Omental fat pad (tissue), 4 donors: ENCODE data around the gene CATSPER1. TPM values are rescaled to one million over a fixed set of nuclear protein-coding genes. Genes with fewer than 3 reads are reported as not detected.
A peak's percentile ranks its signal among the peaks of the same experiment; 100 is the strongest.

Experiments
- ATAC-seq: fragments of 150-250 bp; one replicate; pipeline ENCODE4 v1.9.1; 2016; ENCODE audit warnings: mild to moderate bottlenecking, moderate library complexity; ENCODE audit not compliant: low FRiP score
- DNase-seq: peaks from one replicate; pipeline ENCODE4 v3.0.0-alpha.2; 2019; ENCODE audit warnings: low spot score
- total RNA-seq, 4 donors: library from RNA; depleted of rRNA; stranded (reverse); fragments of >200 nt; gene quantifications; one replicate each; pipeline ENCODE4 v1.1.0, GENCODE V29; 2016
- TF ChIP-seq, protein P1 (sequence below), 3 donors: fragments of 450-650 bp; IDR thresholded peaks; one replicate each; pipeline ENCODE4 v1.5.1; 2016 to 2017; ENCODE audit warnings: antibody characterized with exemption in 3 of 3, mild to moderate bottlenecking in 3 of 3, moderate library complexity in 2 of 3

The CATSPER1 gene
- total RNA-seq, 4 donors from 2014 or later = 0.24 to 0.69 TPM; not detected in 2

- DNase-seq (peak; percentile 79), ATAC-seq (peak; percentile 93)
- TF ChIP-seq, protein P1, sequence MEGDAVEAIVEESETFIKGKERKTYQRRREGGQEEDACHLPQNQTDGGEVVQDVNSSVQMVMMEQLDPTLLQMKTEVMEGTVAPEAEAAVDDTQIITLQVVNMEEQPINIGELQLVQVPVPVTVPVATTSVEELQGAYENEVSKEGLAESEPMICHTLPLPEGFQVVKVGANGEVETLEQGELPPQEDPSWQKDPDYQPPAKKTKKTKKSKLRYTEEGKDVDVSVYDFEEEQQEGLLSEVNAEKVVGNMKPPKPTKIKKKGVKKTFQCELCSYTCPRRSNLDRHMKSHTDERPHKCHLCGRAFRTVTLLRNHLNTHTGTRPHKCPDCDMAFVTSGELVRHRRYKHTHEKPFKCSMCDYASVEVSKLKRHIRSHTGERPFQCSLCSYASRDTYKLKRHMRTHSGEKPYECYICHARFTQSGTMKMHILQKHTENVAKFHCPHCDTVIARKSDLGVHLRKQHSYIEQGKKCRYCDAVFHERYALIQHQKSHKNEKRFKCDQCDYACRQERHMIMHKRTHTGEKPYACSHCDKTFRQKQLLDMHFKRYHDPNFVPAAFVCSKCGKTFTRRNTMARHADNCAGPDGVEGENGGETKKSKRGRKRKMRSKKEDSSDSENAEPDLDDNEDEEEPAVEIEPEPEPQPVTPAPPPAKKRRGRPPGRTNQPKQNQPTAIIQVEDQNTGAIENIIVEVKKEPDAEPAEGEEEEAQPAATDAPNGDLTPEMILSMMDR (IDR thresholded peaks at IDR 0.05) = no peak
These were observed 24.2 kb downstream of the CATSPER1 start, which contains the start of the genes BANF1 and EIF1AD for GRCh38 chr11:66001942-66002647. TSS of gene BANF1 (plus strand) at chr11:66002503. CDS start at chr11:66003251, 748 bp downstream. TSS of gene EIF1AD (minus strand) at chr11:66002157. CDS start at chr11:66000389, 1,768 bp downstream.

- DNase-seq = no peak
- TF ChIP-seq, protein P1 (IDR thresholded peaks at IDR 0.05) = no peak
- no peak for ATAC-seq
These were observed 29.0 kb downstream of the CATSPER1 start for GRCh38 chr11:65997286-65997685.

DNA sequence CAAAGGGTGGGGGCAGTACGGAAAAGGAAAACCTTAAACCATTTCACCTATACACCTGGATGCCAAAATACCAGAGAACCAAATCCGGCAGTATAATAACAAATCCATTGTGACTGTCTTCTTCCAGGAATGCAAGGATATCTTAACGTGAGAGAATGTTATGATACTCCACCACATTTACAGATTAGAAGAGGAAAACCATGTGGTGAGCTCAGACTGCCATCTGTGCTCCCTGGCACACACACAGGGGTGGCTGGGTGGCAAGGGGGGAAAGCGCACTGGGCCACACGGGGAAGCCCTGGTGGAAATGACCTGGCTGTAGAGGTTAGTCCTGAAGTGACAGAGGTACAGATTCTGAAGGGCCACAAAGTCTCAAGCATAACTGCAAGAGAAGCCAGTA lies 34.2 kb downstream of the CATSPER1 start:
- ATAC-seq = no peak
- TF ChIP-seq, protein P1 (IDR thresholded peaks at IDR 0.05) = no peak
- no peak for DNase-seq

DNA sequence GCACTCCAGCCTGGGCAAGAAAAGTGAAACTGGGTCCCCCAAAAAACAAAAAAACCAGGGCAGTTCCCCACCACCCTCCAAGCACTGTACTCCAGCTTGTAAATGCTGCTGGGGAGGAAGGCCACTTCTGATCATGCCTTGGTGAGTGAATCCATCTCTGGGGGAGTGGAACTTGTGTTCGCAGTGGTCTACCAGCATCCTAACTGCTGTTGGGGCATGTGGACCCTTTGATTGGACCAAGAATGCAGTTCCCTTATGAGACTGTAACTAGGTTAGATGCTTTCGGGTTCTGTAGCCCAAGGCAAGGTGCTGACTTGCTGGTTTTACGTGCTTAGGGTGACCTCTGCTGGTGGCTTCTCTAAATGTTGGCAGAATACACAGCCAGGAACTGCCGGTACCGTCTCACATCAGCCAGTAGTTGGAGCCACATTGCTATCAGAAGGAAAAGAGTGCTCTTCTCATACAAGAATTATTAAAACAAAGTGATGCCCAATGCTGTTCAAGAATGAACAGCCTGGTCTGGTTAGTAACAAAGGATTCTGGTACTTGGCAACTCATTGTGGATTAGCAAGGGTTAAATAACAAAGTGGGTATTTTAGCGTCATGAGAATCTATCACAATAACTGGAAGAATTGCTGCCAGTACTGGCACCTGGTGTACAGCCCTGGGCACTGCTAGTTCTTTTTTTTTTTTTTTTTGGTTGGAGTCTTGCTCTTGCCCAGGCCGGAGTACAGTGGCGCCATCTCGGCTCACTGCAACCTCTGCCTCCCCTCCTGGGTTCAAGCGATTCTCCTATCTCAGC lies 37.3 kb downstream of the CATSPER1 start:
- ATAC-seq (peak; percentile 91), DNase-seq (peak; percentile 90)
- TF ChIP-seq, protein P1 (IDR thresholded peaks at IDR 0.05) = peak in 2 of 3 donors; percentile 55 to 79

GRCh38 chr11:65987336-65987735 lies 38.9 kb downstream of the CATSPER1 start:
- TF ChIP-seq, protein P1 (IDR thresholded peaks at IDR 0.05) = no peak
- ATAC-seq = no peak
- DNase-seq = no peak

- TF ChIP-seq, protein P1 (IDR thresholded peaks at IDR 0.05) = no peak
- DNase-seq (no peak), ATAC-seq (no peak)
These were observed 42.7 kb downstream of the CATSPER1 start for GRCh38 chr11:65983589-65983987.
